ENCODE measurements around the gene COMMD6. TPM values are rescaled to one million over a fixed set of nuclear protein-coding genes. Genes with fewer than 3 reads are reported as not detected.

Gene COMMD6
- 100 and 108 TPM in 2 replicates for total RNA-seq

DNA sequence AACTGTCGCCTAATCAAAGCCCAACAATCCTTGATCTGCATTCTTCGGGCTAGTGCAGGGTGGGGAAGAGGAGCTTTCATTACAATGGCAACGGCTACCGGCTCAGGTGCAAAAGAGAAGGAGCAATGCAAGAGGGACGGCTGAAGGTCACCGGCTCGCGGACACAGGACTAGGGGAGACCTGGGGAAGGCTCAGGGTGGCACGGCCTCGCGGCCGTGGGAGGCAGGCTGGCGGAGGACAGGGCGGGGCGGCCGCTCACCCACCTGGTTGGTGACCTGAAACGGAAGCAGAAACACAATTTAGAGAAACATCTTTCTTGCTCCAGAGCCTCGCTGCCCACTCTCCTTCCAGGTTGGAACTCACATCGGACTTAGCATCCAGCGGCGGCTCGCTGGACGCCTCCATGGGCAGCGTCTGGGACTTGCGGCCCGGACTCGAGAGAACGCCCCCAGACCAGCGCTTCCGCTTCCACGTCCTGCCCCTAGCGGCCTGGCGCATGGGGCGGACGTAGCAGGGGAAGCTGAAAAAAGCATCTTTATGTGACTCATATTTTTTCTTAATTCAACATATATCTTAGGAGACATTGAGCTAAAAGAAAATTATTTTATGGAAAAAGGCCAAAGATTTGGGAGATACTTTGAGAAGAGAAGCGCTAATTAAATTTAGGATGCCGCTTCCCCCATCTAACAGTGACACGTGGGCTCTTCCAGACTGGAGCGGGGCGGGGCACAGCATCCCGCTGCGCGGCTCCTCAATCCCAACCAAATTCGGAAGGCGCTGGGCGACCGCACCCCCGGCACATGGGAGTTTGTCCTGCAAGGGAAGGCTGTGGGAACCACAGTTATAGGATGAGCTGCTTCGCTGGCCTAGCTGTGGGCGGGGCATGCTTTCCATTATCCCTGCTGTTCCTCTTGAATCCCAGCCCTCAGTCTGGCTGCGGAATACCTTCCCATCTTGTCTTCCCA is at the start of gene COMMD6:
Gene COMMD6 (minus strand): TSS at position 441 of the 965 bp plus-strand sequence. CDS start 36 bp downstream, at position 405.
- DNase-seq, result peak; percentile 92
- intact Hi-C loops (cut with micrococcal nuclease), result loop anchor here (1.0 to 2.0 kb wide), 2 partner anchors 12 to 53 kb away; partner anchors contain the start of gene UCHL3
- Mint-ChIP-seq H3K36me3 (ENCODE audit: low read depth) (peaks cover 22% of the 10 kb centered on the region), H3K4me1 (peaks cover 29% of the 10 kb centered on the region), H3K27me3 (no peaks in the 10 kb centered on the region), H3K4me3 (peak within 1 kb of the TSS; percentile 94), H3K9me3 (no peaks in the 10 kb centered on the region), H3K27ac (peak within 1 kb of the TSS; percentile 90)

DNA sequence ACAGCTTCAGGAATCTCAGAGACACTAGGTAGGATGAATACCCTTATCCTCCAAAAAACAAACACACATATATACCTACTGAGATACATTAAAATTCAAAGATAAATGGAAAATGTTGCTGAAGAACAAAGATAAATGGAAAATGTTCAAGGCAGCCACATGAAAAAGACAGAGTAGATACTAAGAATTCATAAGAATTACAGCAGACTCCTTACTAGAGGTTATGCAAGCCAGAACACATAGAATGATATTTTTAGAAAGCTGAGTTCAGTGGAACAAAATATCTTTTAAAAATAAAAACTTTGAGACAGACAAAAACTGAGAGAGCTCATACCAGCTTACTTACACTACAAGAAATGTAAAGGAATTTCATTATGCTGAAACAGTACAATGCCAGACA is 47.5 kb upstream of the COMMD6 start:
- no peak overlapping the region for H3K27ac Mint-ChIP-seq
- intact Hi-C loops (cut with micrococcal nuclease), result no loop called here
- no peaks in the 10 kb centered on the region for H3K27me3 Mint-ChIP-seq
- no peak for DNase-seq
- peaks cover 12% of the 10 kb centered on the region for H3K9me3 Mint-ChIP-seq
- H3K4me1 Mint-ChIP-seq, result peaks cover 6% of the 10 kb centered on the region
- no peak overlapping the region for H3K4me3 Mint-ChIP-seq
- H3K36me3 Mint-ChIP-seq (ENCODE audit: low read depth), result peaks cover 35% of the 10 kb centered on the region

DNA sequence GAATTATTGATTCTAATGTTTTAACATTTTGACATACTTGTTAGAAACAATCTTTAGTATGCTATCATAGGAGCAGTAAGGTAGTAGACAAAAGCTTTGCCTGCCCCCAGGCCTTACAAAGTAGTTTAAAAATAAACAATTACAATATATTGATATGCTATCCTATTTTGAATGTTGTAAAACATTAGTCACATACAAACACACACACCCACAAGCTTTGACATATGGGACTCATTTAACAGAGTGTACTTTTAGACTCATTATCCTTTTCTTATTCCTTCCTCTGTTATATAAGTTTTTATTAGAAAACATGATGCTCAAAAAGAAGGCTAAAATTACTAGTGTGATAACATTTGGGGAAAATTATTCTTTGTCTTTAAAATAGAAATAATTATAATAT is 45.5 kb upstream of the COMMD6 start:
- peaks cover 31% of the 10 kb centered on the region for H3K36me3 Mint-ChIP-seq (ENCODE audit: low read depth)
- intact Hi-C loops (cut with micrococcal nuclease), result no loop called here
- H3K9me3 Mint-ChIP-seq, result peaks cover 12% of the 10 kb centered on the region
- no peak for DNase-seq
- H3K4me1 Mint-ChIP-seq, result peaks cover 14% of the 10 kb centered on the region
- H3K27ac Mint-ChIP-seq, result no peak overlapping the region
- H3K4me3 Mint-ChIP-seq, result no peak overlapping the region
- no peaks in the 10 kb centered on the region for H3K27me3 Mint-ChIP-seq

- Mint-ChIP-seq H3K4me3 (no peak overlapping the region), H3K27me3 (no peaks in the 10 kb centered on the region), H3K27ac (no peak overlapping the region), H3K9me3 (peaks cover 12% of the 10 kb centered on the region), H3K4me1 (peaks cover 12% of the 10 kb centered on the region), H3K36me3 (ENCODE audit: low read depth) (peaks cover 30% of the 10 kb centered on the region)
- intact Hi-C loops (cut with micrococcal nuclease), result no loop called here
- no peak for DNase-seq
Observed at GRCh38 chr13:75581874-75582640, 44.4 kb upstream of the COMMD6 start.

DNA sequence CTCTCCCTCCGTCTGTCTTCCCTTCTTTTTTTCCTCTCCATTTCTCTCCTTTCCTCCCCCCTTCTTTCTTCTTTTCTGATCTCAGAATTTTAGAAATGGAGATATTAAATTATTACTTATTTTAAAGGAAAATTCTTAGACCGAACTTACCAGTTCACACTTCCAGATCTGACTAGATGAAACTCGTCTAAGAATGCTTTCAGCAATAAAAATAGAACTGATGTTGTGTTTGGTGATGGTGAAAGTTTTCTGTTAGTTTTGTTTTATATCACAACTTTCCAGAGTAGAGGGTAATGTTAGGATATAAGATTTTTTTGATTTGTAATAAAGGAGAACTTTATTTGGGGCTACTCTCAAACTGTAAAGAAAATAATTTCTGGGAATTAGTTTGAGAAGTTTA is 41.9 kb upstream of the COMMD6 start:
- intact Hi-C loops (cut with micrococcal nuclease), result no loop called here
- H3K4me1 Mint-ChIP-seq, result peaks cover 10% of the 10 kb centered on the region
- no peak overlapping the region for H3K4me3 Mint-ChIP-seq
- H3K27me3 Mint-ChIP-seq, result no peaks in the 10 kb centered on the region
- no peak for DNase-seq
- no peak overlapping the region for H3K27ac Mint-ChIP-seq
- peaks cover 10% of the 10 kb centered on the region for H3K9me3 Mint-ChIP-seq
- peaks cover 35% of the 10 kb centered on the region for H3K36me3 Mint-ChIP-seq (ENCODE audit: low read depth)

- H3K4me1 Mint-ChIP-seq, result peaks cover 3% of the 10 kb centered on the region
- H3K27ac Mint-ChIP-seq, result no peak overlapping the region
- no peak for DNase-seq
- intact Hi-C loops (cut with micrococcal nuclease), result no loop called here
- H3K4me3 Mint-ChIP-seq, result no peak overlapping the region
- H3K27me3 Mint-ChIP-seq, result no peaks in the 10 kb centered on the region
- peaks cover 9% of the 10 kb centered on the region for H3K9me3 Mint-ChIP-seq
- peaks cover 53% of the 10 kb centered on the region for H3K36me3 Mint-ChIP-seq (ENCODE audit: low read depth)
Observed at GRCh38 chr13:75569576-75569975, 31.9 kb upstream of the COMMD6 start.

DNA sequence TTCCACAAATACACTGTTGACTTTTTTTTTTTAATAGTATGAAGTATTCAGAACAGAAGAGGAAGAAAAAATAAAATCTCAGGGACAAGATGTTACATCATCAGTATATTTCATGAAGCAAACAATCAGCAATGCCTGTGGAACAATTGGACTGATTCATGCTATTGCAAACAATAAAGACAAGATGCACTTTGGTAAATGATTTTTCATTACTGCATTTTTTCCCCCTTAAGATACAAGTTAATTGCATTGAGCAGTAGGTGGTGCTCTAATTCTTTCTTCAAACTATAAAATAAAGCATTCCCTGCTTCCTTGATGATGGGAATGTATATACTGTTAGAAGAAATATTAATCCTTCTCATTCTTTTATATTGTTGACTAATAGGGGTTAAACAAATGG is 29.0 kb upstream of the COMMD6 start:
- intact Hi-C loops (cut with micrococcal nuclease), result no loop called here
- no peaks in the 10 kb centered on the region for H3K9me3 Mint-ChIP-seq
- H3K4me1 Mint-ChIP-seq, result peaks cover 3% of the 10 kb centered on the region
- H3K27ac Mint-ChIP-seq, result no peak overlapping the region
- peaks cover 35% of the 10 kb centered on the region for H3K36me3 Mint-ChIP-seq (ENCODE audit: low read depth)
- DNase-seq, result no peak
- no peak overlapping the region for H3K4me3 Mint-ChIP-seq
- no peaks in the 10 kb centered on the region for H3K27me3 Mint-ChIP-seq

GRCh38 chr13:75558145-75558840 is 20.7 kb upstream of the COMMD6 start:
- Mint-ChIP-seq H3K36me3 (ENCODE audit: low read depth) (peaks cover 28% of the 10 kb centered on the region), H3K4me3 (peak overlapping the region; percentile 46), H3K4me1 (peaks cover 20% of the 10 kb centered on the region), H3K9me3 (no peaks in the 10 kb centered on the region), H3K27ac (peak overlapping the region; percentile 72), H3K27me3 (no peaks in the 10 kb centered on the region)
- intact Hi-C loops (cut with micrococcal nuclease), result no loop called here
- DNase-seq, result no peak

- Mint-ChIP-seq H3K36me3 (ENCODE audit: low read depth) (peaks cover 31% of the 10 kb centered on the region), H3K27ac (no peak overlapping the region), H3K4me1 (peaks cover 23% of the 10 kb centered on the region), H3K9me3 (no peaks in the 10 kb centered on the region), H3K4me3 (no peak overlapping the region), H3K27me3 (no peaks in the 10 kb centered on the region)
- intact Hi-C loops (cut with micrococcal nuclease), result no loop called here
- no peak for DNase-seq
Observed at GRCh38 chr13:75556961-75557360, 19.3 kb upstream of the COMMD6 start.

- intact Hi-C loops (cut with micrococcal nuclease), result no loop called here
- no peak overlapping the region for H3K27ac Mint-ChIP-seq
- H3K4me1 Mint-ChIP-seq, result peaks cover 26% of the 10 kb centered on the region
- no peaks in the 10 kb centered on the region for H3K27me3 Mint-ChIP-seq
- H3K9me3 Mint-ChIP-seq, result no peaks in the 10 kb centered on the region
- no peak overlapping the region for H3K4me3 Mint-ChIP-seq
- H3K36me3 Mint-ChIP-seq (ENCODE audit: low read depth), result peaks cover 31% of the 10 kb centered on the region
- DNase-seq, result no peak
Observed at GRCh38 chr13:75555836-75556235, 18.2 kb upstream of the COMMD6 start.

DNA sequence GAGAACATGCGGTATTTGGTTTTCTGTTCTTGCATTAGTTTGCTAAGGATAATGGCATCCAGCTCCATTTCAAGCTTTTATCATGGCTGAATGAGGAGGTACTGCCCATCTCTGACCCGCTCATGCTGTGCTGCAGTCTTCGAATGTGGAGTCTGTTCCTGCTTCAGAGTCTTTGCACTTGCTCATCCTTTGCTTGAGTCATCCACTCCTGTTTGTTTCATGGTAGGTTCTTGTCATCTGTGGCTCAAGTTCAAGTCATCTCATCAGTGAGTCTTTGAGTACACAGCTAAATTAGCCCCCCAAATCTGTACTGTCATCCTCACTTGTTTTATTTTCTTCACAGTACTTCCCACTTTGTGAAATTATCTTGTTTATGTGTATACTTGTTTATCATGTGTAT is 17.3 kb upstream of the COMMD6 start:
- Mint-ChIP-seq H3K4me3 (no peak overlapping the region), H3K27ac (peak overlapping the region; percentile 2), H3K36me3 (ENCODE audit: low read depth) (peaks cover 33% of the 10 kb centered on the region), H3K27me3 (no peaks in the 10 kb centered on the region), H3K4me1 (peaks cover 32% of the 10 kb centered on the region), H3K9me3 (no peaks in the 10 kb centered on the region)
- no peak for DNase-seq
- intact Hi-C loops (cut with micrococcal nuclease), result loop anchor here (5.0 kb wide), 1 partner anchor 82 kb away; the partner anchor contains the start of gene LMO7

GRCh38 chr13:75554464-75554863 is 16.8 kb upstream of the COMMD6 start:
- Mint-ChIP-seq H3K27ac (no peak overlapping the region), H3K36me3 (ENCODE audit: low read depth) (peaks cover 33% of the 10 kb centered on the region), H3K4me3 (no peak overlapping the region), H3K9me3 (no peaks in the 10 kb centered on the region), H3K27me3 (no peaks in the 10 kb centered on the region), H3K4me1 (peaks cover 32% of the 10 kb centered on the region)
- intact Hi-C loops (cut with micrococcal nuclease), result loop anchor here (5.0 kb wide), 1 partner anchor 83 kb away; the partner anchor contains the start of gene LMO7
- DNase-seq, result no peak

- DNase-seq, result peak; percentile 66
- H3K36me3 Mint-ChIP-seq (ENCODE audit: low read depth), result peaks cover 25% of the 10 kb centered on the region
- peak overlapping the region; percentile 89 for H3K4me3 Mint-ChIP-seq
- no peaks in the 10 kb centered on the region for H3K9me3 Mint-ChIP-seq
- peak overlapping the region; percentile 97 for H3K27ac Mint-ChIP-seq
- H3K4me1 Mint-ChIP-seq, result peaks cover 31% of the 10 kb centered on the region
- H3K27me3 Mint-ChIP-seq, result peaks cover 2% of the 10 kb centered on the region
- intact Hi-C loops (cut with micrococcal nuclease), result loop anchor here (5.0 kb wide), 1 partner anchor 87 kb away; the partner anchor contains the start of gene LMO7
Observed at GRCh38 chr13:75550159-75550567, 12.5 kb upstream of the COMMD6 start.
